Muscle layer of duodenum (tissue), 2 donors: Measurements from ENCODE around the gene CFAP251.
"Not testable (repeated sequence)": the region's sequence is repeated elsewhere in the genome, so short reads cannot be mapped to it uniquely, and the experiment has no call there.

Experiments
- H3K27ac ChIP-seq: one replicate; pipeline ENCODE4 v1.7.0; 2013; ENCODE audit warnings: mild to moderate bottlenecking, low read length
- H3K27me3 ChIP-seq: one replicate; pipeline ENCODE4 v1.7.0; 2013; ENCODE audit warnings: low read depth, mild to moderate bottlenecking, control low read depth, low read length
- H3K36me3 ChIP-seq, 2 donors: one replicate each; pipeline ENCODE4 v1.7.0; 2013; ENCODE audit warnings: low read length in 2 of 2, control low read depth in 1 of 2, mild to moderate bottlenecking in 1 of 2; ENCODE audit not compliant: insufficient read depth in 2 of 2, control insufficient read depth in 1 of 2
- H3K4me1 ChIP-seq, 2 donors: one replicate each; pipeline ENCODE4 v1.7.0; 2013; ENCODE audit warnings: low read length in 2 of 2, mild to moderate bottlenecking in 2 of 2, control low read depth in 1 of 2, moderate library complexity in 1 of 2; ENCODE audit not compliant: insufficient read depth in 2 of 2, control insufficient read depth in 1 of 2
- H3K4me3 ChIP-seq, 2 donors: one replicate each; pipeline ENCODE4 v1.7.0; 2013; ENCODE audit warnings: low read length in 2 of 2, low read depth in 1 of 2, mild to moderate bottlenecking in 1 of 2
- H3K9me3 ChIP-seq, 2 donors: one replicate each; pipeline ENCODE4 v1.7.0; 2013; ENCODE audit warnings: low read length in 2 of 2, control low read depth in 1 of 2, mild to moderate bottlenecking in 1 of 2; ENCODE audit not compliant: control insufficient read depth in 1 of 2
- donor health status: healthy.

The CFAP251 gene, protein sequence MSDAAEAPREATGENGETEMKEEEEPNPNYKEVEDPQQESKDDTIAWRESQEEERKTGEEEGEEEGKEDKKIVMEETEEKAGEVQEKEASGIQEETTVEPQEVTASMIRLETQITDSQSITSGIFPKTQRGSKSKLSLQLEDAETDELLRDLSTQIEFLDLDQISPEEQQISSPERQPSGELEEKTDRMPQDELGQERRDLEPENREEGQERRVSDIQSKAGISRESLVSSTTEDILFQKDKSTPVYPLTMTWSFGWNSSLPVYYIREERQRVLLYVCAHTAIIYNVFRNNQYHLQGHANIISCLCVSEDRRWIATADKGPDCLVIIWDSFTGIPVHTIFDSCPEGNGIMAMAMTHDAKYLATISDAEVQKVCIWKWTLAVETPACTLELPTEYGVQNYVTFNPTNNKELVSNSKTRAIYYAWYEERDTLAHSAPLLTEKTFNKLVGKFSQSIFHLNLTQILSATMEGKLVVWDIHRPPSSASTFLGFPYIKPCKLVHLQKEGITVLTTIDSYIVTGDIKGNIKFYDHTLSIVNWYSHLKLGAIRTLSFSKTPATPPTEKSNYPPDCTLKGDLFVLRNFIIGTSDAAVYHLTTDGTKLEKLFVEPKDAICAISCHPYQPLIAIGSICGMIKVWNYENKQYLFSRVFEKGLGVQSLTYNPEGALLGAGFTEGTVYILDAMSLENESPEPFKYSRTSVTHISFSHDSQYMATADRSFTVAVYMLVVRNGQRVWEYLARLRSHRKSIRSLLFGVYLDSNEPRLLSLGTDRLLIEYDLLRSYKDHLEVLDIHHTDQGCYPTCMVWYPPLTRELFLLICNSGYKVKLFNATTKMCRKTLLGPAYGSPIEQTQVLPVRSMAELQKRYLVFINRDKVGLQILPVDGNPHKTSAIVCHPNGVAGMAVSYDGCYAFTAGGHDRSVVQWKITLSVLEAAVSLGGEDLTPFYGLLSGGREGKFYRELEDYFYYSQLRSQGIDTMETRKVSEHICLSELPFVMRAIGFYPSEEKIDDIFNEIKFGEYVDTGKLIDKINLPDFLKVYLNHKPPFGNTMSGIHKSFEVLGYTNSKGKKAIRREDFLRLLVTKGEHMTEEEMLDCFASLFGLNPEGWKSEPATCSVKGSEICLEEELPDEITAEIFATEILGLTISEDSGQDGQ

DNA sequence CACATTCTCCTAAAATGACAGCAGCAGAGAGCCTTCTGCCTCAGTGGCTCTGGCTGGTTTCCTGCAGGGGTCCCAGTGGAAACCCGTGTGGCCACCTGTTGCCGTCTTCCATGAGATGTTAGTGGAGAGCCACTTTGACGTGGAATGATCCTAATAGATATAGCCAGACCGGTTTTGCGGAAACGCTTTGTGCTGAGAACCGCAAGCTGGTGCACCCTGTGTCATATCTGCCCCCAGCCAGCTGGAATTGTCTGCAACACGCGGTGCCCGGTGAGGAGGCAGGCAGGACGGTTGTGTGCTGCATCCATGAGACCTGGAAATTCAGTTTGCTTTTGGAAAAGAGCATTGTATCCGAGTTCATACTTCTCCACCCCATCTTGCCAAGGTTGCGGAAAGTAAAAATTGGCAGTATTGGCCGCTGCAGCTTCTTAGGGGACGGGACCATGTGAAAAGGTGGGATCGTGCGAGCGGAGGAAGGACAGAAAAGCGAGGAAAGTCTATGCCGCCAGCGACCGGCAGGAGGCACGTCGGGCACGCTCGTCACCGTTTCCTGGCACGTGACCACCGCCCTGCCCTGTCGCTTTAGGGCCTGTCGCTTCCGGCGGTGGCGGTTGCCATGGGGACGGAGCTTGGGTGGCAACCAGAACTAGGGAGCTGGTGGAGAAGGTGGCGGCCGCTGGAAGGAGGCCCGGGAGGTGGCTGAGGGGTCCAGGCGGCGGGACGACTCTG is at the start of gene CFAP251:
Gene CFAP251 (plus strand): TSS at position 643 of the 729 bp plus-strand sequence. CDS start 2,714 bp downstream, outside the sequence.
- H3K27me3 ChIP-seq: no peaks in the 10 kb centered on the region
- H3K27ac ChIP-seq: peak within 1 kb of the TSS; percentile 39
- peak within 1 kb of the TSS; percentile 43 to 68 for H3K4me3 ChIP-seq
- H3K9me3 ChIP-seq: no peaks in the 10 kb centered on the region
- peaks cover 0 to 10% of the 10 kb centered on the region in 2 donors for H3K4me1 ChIP-seq
- H3K36me3 ChIP-seq: peaks cover 15 to 20% of the 10 kb centered on the region in 2 donors

DNA sequence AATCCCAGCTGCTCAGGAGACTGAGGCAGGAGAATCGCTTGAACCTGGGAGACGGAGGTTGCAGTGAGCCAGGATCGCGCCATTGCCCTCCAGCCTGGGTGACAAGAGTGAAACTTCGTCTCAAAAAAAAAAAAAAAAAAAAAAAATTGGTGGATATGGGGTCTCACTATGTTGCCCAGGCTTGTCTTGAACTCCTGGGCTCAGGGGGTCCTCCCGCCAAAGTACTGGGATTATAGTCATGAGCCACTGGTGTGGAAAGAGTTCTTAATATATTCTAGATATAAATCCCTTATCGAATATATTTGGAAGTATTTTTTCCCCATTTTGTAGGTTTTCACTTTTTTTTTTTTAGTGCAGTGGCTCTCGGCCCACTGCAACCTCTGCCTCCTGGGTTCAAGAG is 49.2 kb upstream of the CFAP251 start:
- not testable (repeated sequence) for H3K9me3 ChIP-seq, H3K27me3 ChIP-seq, H3K36me3 ChIP-seq, H3K4me3 ChIP-seq, H3K27ac ChIP-seq
- H3K4me1 ChIP-seq: peaks cover 0 to 11% of the 10 kb centered on the region in 2 donors

DNA sequence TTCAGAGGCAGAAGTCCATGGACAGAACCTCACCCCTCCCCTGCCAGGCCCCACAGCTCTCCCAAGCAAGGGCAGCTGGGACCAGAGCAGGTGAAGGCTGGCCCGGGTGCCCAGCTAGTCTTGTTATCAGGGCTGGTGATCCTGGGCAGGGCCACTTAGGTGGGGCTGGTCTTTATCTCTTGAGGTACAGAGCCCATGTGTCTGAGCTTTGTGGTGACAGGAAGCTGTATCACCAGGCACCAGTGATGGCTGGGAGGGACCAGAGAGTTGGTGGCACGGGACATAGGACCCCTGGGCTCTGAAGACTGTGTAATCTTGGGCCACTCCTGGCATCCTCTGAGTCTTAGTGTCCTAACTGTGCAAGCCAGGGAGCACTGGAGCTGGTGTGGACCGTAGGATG is 46.9 kb upstream of the CFAP251 start:
- H3K4me3 ChIP-seq: no peak overlapping the region

DNA sequence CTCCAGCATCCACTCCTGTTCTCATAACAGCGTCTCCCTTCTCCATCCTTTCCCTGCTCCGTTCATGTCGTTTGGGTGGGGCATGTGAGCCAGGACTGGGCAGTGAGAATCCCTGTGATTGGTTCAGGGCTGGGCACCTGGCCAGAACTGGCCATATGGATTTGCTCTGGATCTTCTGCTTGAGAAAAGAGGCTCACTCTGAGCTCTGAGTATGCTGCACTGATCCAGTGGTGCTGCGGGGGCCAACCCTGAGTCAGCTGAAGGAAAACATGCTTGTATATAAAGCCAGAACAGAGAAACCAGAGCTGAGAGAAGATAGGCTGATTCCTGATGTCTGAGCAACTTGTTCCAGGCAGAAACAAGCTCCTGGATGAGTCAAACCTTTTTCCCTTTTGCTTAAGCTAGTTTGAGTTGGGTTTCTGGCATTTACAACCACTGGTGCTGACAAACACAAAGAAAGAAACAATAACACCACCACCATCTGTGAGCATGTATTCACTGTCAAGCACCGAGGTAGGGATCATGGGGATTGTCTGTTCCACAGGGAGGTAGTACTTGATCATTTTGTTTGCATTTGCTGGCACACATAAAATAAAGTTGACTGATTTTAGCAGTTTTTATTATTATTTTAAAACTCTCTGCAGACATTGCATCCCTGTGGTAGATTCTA is 45.7 kb upstream of the CFAP251 start:
- Histone ChIP-seq H3K9me3 (no peaks in the 10 kb centered on the region), H3K36me3 (no peaks in the 10 kb centered on the region), H3K4me3 (no peak overlapping the region), H3K27ac (peak overlapping the region; percentile 12), H3K27me3 (no peaks in the 10 kb centered on the region), H3K4me1 (peaks cover 0 to 11% of the 10 kb centered on the region in 2 donors)

More for the DNA sequence above, 46.9 kb upstream of the CFAP251 start:
- H3K27ac ChIP-seq: no peak overlapping the region
- no peaks in the 10 kb centered on the region for H3K36me3 ChIP-seq
- H3K9me3 ChIP-seq: no peaks in the 10 kb centered on the region
- H3K4me1 ChIP-seq: peaks cover 0 to 11% of the 10 kb centered on the region in 2 donors
- H3K27me3 ChIP-seq: no peaks in the 10 kb centered on the region

DNA sequence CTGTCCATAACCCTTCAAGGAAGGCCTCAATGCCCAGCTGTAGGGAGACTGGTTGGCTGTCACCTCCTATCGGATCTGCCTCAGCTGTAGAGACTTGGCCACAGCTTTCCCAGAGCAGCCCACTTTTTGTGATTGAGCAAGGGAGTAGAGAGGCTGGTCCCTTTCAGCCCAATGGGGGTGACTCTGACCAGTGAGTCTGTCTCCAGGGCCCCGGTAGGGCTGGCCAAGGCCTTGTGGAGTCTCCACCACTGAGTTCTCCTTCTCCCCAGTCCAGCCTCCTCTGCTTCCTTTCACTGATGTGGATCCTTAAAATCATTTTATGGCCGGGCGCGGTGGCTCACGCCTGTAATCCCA is 45.2 kb upstream of the CFAP251 start:
- peaks cover 0 to 11% of the 10 kb centered on the region in 2 donors for H3K4me1 ChIP-seq
- H3K9me3 ChIP-seq: no peaks in the 10 kb centered on the region
- H3K27me3 ChIP-seq: no peaks in the 10 kb centered on the region
- H3K4me3 ChIP-seq: no peak overlapping the region
- peak overlapping the region; percentile 12 for H3K27ac ChIP-seq
- H3K36me3 ChIP-seq: no peaks in the 10 kb centered on the region

DNA sequence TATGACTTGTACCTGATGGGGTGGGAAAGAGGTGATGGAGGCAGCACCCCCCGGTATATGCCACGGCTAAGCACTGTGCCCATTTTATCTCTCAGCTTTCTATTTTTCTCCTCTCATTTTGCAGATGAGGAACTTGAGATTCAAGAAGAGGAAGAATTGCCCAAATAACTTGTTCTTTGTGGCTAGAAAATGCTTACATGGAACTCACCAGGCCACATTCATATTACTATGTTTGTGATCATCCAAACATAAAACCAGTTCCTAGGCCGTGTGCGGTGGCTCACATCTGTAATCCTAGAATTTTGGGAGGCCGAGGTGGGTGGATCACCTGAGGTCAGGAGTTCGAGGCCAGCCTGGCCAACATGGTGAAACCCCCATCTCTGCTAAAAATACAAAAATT is 44.3 kb upstream of the CFAP251 start:
- no peaks in the 10 kb centered on the region for H3K9me3 ChIP-seq
- peaks cover 0 to 11% of the 10 kb centered on the region in 2 donors for H3K4me1 ChIP-seq
- no peak overlapping the region for H3K27ac ChIP-seq
- no peaks in the 10 kb centered on the region for H3K27me3 ChIP-seq
- no peak overlapping the region for H3K4me3 ChIP-seq
- no peaks in the 10 kb centered on the region for H3K36me3 ChIP-seq

DNA sequence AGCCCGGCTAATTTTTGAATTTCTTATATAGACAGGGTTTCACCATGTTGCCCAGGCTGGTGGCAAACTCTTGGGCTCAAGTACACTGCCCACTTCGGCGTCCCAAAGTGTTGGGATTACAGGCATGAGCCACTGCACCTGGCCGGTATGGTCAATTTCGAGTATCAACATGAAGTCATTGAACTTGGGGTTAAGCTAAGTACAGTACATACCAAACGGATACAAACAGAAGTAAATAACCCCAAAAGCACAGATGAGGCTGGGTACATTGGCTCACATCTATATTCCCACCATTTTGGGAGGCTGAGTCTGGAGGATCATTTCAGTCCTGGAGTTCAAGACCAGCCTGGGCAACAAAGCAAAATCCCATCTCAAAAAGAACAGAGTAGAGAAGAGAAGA is 42.8 kb upstream of the CFAP251 start:
- Histone ChIP-seq H3K27ac (no peak overlapping the region), H3K9me3 (no peaks in the 10 kb centered on the region), H3K4me1 (peaks cover 0 to 11% of the 10 kb centered on the region in 2 donors), H3K27me3 (no peaks in the 10 kb centered on the region), H3K4me3 (no peak overlapping the region), H3K36me3 (no peaks in the 10 kb centered on the region)

DNA sequence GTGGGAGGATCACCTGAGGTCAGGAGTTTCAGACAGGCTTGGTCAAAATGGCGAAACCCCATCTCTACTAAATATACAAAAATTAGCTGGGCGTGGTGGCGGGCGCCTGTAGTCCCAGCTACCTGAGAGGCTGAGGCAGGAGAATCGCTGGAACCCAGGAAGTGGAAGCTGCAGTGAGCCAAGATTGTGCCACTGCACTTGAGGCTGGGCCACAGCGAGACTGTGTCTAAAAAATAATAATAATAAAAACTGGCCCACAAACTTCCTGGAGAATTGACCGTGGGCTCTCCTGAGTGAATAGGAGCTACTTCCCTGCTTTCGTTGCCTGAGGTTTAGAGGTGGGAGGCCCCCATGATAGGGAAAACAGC is 42.3 kb upstream of the CFAP251 start:
- H3K4me3 ChIP-seq, H3K9me3 ChIP-seq, H3K27me3 ChIP-seq, H3K27ac ChIP-seq, H3K36me3 ChIP-seq: not testable (repeated sequence)
- peaks cover 0 to 11% of the 10 kb centered on the region in 2 donors for H3K4me1 ChIP-seq

DNA sequence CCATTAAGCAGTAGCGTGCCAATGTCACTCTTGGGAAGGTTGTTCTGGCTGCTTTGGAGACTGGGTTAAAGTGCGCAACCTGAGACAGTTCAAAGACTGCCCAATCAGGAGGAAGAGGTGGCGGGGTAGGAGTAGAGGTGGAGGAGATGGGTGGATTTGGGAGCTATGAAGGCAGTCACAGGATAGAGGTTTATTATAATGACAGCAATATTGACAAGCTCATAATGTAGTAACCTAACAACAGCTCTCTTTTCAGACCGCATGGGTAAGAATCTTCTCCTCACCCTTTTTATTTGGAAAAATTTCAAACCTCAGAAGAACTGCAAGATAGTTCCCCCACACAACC is 35.1 kb upstream of the CFAP251 start:
- no peaks in the 10 kb centered on the region for H3K36me3 ChIP-seq
- H3K27me3 ChIP-seq: no peaks in the 10 kb centered on the region
- no peak overlapping the region for H3K4me3 ChIP-seq
- H3K9me3 ChIP-seq: no peaks in the 10 kb centered on the region
- no peak overlapping the region for H3K27ac ChIP-seq
- H3K4me1 ChIP-seq: peaks cover 3 to 5% of the 10 kb centered on the region in 2 donors

DNA sequence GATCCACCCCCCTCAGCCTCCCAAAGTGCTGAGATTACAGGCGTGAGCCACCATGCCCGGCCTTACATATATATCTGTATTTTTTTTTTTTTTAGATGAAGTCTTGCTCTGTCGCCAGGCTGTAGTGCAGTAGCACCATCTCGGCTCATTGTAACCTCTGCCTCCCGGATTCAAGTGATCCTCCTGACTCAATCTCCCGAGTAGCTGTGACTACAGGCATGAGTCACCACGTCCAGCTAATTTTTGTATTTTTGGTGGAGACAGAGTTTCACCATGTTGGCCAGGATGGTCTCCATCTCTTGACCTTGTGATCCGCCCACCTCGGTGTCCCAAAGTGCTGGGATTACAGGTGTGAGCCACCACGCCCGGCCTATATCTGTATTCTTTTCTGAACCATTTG is 33.3 kb upstream of the CFAP251 start:
- not testable (repeated sequence) for H3K9me3 ChIP-seq, H3K27me3 ChIP-seq, H3K27ac ChIP-seq, H3K4me3 ChIP-seq, H3K36me3 ChIP-seq
- peaks cover 13 to 14% of the 10 kb centered on the region in 2 donors for H3K4me1 ChIP-seq
